Activated T-cell treated with anti-CD3 and anti-CD28 coated beads, Interleukin-2, amount 50 U/mL, for 1 hour (primary cell): ENCODE results near the gene SYT7.
A peak's percentile ranks its signal among the peaks of the same experiment; 100 is the strongest.

Experiments
- DNase-seq: peaks from one replicate; pipeline ENCODE4 v3.0.0-alpha.2; 2020

SYT7 gene

GRCh38 chr11:61513143-61513765 is 67.6 kb downstream of the SYT7 start:
- DNase-seq: no peak

- DNase-seq: no peak
Measured at GRCh38 chr11:61512435-61512834, 68.4 kb downstream of the SYT7 start.

GRCh38 chr11:61511383-61511782 is 69.5 kb downstream of the SYT7 start:
- DNase-seq: no peak

DNA sequence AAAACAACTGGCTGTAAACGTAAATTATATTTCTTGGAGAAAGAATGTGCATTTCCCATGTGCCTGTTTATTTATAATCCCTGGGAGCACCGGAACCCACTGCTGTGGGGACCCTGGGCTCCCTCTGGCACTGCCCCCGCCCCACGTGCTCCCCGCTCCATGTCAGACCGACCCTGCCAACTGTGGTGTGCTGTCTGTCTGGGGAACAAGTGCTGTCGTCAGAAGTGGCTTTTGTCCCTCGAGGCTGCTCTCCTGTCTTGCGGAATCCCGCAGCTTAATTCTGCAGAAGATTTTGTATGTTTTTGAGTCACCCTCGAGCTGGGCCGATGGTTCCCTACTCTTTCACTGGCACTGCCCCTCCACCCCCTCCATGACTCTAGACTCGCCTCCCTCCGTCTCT is 69.9 kb downstream of the SYT7 start:
- no peak for DNase-seq

DNA sequence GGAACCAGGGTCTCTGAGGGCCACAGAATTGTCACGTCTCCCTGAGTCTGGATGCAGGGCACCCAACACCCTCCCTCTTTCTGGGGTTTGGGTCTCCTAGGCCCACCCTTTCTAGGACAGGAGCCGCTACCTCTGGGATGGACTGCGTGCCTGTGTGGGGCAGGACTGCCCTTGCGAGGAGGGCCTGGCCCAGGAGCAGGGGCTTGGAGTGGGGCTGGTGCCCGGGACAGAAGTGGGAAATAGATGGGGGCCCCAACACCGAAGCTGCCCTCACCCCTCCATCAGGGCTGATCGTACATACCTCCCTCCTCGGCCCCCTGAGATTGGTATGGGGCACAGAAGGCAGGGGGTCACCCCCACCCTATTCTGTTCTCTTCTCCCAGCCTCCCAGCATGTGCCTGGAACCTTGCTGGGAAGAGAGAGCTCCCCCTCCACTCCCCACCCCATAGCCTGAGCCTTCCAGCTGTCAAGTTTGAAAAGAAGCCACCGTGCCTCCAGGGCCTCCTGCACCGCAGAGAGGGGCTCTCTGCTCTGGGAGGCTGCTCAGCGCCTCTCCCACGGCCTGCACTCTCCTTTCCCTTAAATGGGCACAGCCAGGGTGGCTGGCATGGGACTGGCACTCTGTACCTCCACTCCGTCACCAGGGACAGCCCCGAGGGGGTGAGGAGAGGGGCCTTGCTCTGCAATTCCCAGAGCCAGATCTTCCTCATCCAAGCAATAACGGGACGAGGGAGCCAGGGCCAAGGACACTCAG is 70.5 kb downstream of the SYT7 start:
- DNase-seq: no peak

GRCh38 chr11:61509043-61510029 is 71.5 kb downstream of the SYT7 start:
- peak; percentile 56 for DNase-seq

GRCh38 chr11:61507962-61508861 is 72.7 kb downstream of the SYT7 start, which contains the start of gene LRRC10B:
TSS of gene LRRC10B (plus strand) at chr11:61508749. CDS start at chr11:61508999, 250 bp downstream.
- peak; percentile 31 for DNase-seq

- DNase-seq: no peak
Measured at GRCh38 chr11:61507012-61507768, 73.7 kb downstream of the SYT7 start.

DNA sequence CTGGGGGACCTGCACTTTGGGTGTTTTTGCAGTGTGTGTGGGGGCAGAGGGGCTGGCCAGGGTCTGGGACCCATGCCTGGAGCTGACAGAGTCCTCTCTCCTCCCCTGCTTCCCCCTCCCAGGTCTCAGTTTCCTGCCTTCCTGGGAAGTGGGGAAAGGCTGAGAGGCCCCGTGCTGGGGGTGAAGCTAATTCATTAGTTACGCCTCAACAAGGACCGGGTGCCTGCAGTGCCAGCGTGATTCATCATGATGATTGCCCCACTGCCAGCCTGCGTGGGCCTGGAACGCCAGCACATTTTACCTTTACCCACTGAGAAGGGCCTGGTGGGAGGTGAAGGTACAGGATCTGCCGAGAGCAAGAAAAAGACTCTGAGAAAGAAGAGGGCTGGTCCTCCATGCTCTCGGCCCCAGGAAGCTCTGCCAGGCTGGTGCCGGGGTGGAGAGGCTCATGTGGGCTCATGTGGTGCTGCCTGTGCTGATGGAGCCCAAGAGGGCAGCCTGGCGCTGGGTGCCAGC is 75.2 kb downstream of the SYT7 start:
- DNase-seq: no peak

DNA sequence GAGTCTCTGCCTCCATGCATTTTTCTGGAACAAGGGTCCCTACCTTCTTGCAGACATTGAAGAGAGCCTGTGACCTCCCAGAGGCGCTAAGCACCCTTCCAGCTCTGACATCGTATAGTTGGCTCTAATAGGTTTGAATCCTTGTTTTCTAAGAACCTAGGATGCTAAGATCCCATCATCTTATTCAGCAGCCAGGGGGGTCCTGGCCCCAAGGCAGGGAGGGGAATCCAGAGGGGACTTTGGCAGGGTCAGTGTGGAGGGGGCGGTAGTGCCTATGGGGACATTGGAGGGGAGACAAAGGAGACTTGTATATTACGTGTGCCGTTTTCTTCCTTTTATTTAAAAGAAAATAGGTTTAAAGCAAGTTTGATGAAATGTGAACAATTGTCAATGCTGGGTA is 75.8 kb downstream of the SYT7 start:
- no peak for DNase-seq

- DNase-seq: no peak
Measured at GRCh38 chr11:61503135-61503770, 77.6 kb downstream of the SYT7 start.

- no peak for DNase-seq
Measured at GRCh38 chr11:61502522-61502921, 78.4 kb downstream of the SYT7 start.

DNA sequence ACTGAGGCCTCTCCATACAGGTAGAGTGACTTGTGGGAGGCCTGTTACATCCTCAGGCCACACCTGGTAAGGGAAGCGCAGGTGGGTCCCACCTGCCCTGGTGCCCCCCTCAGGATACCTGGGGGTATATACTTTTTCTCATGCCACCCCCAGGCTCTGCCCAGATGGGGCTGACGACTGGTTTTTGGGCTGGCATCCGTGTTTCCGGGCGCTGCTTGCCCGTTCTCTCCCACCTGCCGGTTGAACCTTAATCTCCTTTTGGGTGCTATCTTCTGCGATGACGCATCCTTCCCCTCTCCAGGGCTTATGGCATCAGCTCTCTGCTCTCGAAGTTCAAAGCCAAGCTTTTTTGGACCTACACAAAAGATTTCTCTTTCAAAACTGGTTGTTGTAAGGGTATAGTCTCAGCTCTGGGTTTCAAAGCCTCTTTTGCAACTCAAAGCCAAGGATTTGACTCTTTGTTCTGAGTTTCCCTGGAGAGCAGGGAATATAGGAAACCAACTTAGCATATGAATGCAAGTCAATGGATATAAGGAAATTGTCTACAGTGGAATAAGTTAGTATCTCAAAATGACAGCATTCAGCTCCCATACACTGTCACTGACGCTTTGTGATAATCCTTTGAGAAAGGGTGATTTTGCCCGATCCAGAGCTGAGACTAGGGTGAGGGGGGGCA is 80.9 kb downstream of the SYT7 start:
- no peak for DNase-seq

GRCh38 chr11:61498767-61499341 is 82.0 kb downstream of the SYT7 start:
- DNase-seq: no peak

- no peak for DNase-seq
Measured at GRCh38 chr11:61497876-61498275, 83.0 kb downstream of the SYT7 start.

DNA sequence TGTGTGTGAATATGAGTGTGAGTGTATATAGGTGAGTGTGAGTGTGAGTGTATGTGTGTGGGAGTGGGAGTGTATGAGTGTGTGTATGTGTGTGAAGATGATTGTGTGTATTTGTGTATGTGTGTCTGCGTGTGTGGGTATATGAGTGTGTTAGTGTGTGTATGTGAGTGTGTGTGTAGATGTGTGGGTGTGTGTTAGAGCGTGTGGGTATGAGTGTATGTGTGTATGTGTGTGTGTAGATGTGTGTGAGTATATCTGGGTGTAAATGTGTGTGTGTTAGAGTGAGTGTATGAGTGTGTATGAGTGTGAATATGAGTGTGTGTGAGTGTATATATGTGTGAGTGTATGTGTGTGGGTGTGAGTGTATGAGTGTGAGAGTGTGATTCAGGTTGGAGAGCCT is 83.4 kb downstream of the SYT7 start:
- no peak for DNase-seq

GRCh38 chr11:61496602-61497400 is 84.1 kb downstream of the SYT7 start:
- DNase-seq: no peak

DNA sequence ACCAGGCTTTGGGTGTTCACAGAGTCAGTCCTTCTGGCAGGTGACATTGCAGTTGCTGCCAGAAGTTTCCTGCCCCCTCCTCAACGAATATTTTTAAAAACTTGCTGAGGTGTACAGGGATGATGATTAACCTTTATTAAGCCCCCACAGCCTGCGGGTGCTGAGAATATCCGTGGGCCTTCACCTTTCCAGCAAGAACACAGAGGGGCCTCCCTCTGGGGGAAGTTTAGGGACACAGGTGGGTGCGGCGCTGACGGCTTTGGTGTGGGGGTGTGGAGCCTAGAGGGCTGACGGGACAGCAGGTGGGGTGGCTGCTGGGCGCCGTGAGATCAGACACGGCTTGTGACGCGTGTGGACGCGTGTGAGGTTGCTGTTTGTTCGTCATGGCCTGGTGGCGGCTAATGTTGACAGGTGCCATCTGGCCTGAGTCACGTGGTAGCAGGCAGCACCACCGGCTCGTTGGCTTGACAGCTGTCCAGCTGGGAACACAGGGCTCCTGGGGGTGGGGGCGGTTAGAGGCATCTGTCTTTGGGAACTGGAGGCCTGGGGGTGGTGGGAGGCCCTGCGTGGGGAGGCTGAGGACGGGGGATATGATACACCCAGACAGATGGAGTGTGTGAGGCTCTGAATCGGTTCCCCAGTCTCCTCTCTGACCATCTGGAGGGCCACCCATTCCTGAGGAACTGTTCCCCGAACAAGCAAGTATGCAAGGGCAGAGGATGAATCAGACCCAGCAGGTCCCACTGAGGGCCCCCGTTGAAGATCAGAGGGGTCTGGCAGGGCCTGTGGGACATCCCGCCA is 84.9 kb downstream of the SYT7 start:
- DNase-seq: no peak
